Epithelial cell of alveolus of lung (primary cell): ENCODE results near the gene REG1A. TPM values are rescaled to one million over a fixed set of nuclear protein-coding genes. Genes with fewer than 3 reads are reported as not detected.

Experiments
- total RNA-seq: library from RNA; depleted of rRNA; stranded (reverse); fragments of >200 nt; gene quantifications from 2 replicates; pipeline ENCODE4 v1.2.1, GENCODE V29; 2015

The REG1A gene
- not detected in 2 replicates for total RNA-seq

DNA sequence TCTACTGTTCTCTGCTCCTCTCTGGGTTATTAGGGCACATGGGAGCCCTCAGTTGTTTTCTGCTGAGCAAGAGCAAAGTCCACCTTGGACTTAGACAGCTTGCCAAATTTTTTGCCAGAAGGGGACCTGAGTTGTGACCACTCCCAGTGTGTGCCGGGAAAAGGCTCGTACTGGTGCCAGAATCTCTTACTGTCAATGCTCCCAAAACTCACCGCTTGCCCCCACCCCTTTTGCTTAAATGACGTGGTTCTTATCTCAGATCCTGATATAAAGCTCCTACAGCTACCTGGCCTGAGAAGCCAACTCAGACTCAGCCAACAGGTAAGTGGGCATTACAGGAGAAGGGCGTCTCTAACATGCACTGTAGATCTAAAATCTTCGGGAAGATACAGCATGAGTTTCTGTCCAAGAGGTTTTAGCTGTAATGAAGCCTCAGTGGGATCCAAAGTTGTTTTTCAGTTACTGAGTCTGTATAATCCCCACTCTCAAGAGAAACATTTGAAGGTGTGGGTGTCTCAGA lies at the start of gene REG1A:
Gene REG1A (plus strand): TSS at position 295 of the 520 bp plus-strand sequence. CDS start 374 bp downstream, outside the sequence.

GRCh38 chr2:79087785-79088364 lies 32.4 kb upstream of the REG1A start, which contains the start of gene REG1B:
Gene REG1B (minus strand): TSS chr2:79087993. CDS start chr2:79087612, 381 bp downstream.

GRCh38 chr2:79159653-79160052 lies 39.4 kb downstream of the REG1A start, which contains the start of gene REG3A:
Gene REG3A (minus strand): TSS chr2:79159753. CDS start chr2:79159405, 348 bp downstream.

Other genes with a start within 250 kb of the REG1A start
- gene REG3G, start 94.8 kb upstream of the REG1A start, total RNA-seq: not detected in 2 replicates
- gene REG1B, start 32.5 kb upstream of the REG1A start, total RNA-seq: not detected in 2 replicates
- gene REG3A, start 39.3 kb downstream of the REG1A start, total RNA-seq: not detected in 2 replicates